T-cell (primary cell): ENCODE results near the gene ENG. TPM values are rescaled to one million over a fixed set of nuclear protein-coding genes. Genes with fewer than 3 reads are reported as not detected.

ENCODE experiments used
- ATAC-seq, 4 experiments: fragments of 200-7000 bp in 3 of 4; fragments of 150-1000 bp in 1 of 4; cut with Tn5 transposase; replicated peaks in 1 of 4; 1 replicate in 3 of 4; 2 replicates in 1 of 4; pipeline ENCODE4 v1.10.0; 2021; ENCODE audit warnings: moderate library complexity in 3 of 4, mild to moderate bottlenecking in 2 of 4, moderate number of reproducible peaks in 1 of 4
- CTCF ChIA-PET, 2 donors: fragments of 300-600 bp; sonication (Branson Sonifier 250); formaldehyde crosslinking; loops; one replicate each; lab custom pipeline; 2022; ENCODE audit warnings: antibody characterized with exemption in 2 of 2; lab: Charles Lee
- POLR2A ChIA-PET, 2 donors: fragments of 300-600 bp; sonication (Branson Sonifier 250); formaldehyde crosslinking; loops; one replicate each; lab custom pipeline; 2022; ENCODE audit warnings: antibody characterized with exemption in 2 of 2; lab: Charles Lee
- DNase-seq, 35 experiments: peaks; one replicate each; pipeline versions ENCODE4 v3.0.0 to v3.0.0-alpha.2; 2013 to 2023
- H3K27ac ChIP-seq: one replicate; pipeline ENCODE4 v1.5.1; 2013; ENCODE audit warnings: low read length
- H3K27me3 ChIP-seq, 2 experiments: replicated peaks in 1 of 2; 1 replicate in 1 of 2; 2 replicates in 1 of 2; pipeline versions ENCODE4 v1.6.1 to v1.7.0; 2013; ENCODE audit warnings: low read length in 1 of 2, mixed read lengths in 1 of 2; ENCODE audit not compliant: control insufficient read depth in 2 of 2, insufficient read depth in 2 of 2; ENCODE audit errors: extremely low read depth in 1 of 2
- H3K36me3 ChIP-seq, 2 donors: 1 replicate in 1 of 2; 2 replicates in 1 of 2; pipeline versions ENCODE4 v1.6.1 to v1.7.0; 2013; ENCODE audit warnings: low read length in 1 of 2; ENCODE audit not compliant: control insufficient read depth in 2 of 2, insufficient read depth in 1 of 2; ENCODE audit errors: extremely low read depth in 1 of 2
- H3K4me1 ChIP-seq, 2 experiments: 1 replicate in 1 of 2; 2 replicates in 1 of 2; pipeline versions ENCODE4 v1.6.1 to v1.7.0; 2013; ENCODE audit warnings: low read length in 2 of 2, mixed read lengths in 1 of 2; ENCODE audit not compliant: insufficient read depth in 2 of 2, control insufficient read depth in 1 of 2; ENCODE audit errors: extremely low read depth in 1 of 2
- H3K4me3 ChIP-seq, 2 donors: 1 replicate in 1 of 2; 2 replicates in 1 of 2; pipeline versions ENCODE4 v1.5.1 to v1.7.0; 2013; ENCODE audit warnings: mild to moderate bottlenecking in 2 of 2, low read length in 1 of 2, moderate library complexity in 1 of 2; ENCODE audit not compliant: control insufficient read depth in 1 of 2; ENCODE audit errors: extremely low read depth in 1 of 2
- H3K9me3 ChIP-seq: 2 replicates; pipeline ENCODE4 v1.7.0; 2013
- H3K27ac Mint-ChIP-seq, 2 donors: one replicate each; pipeline ENCODE4 v1.8.0; 2020 to 2021; ENCODE audit warnings: mild to moderate bottlenecking in 2 of 2, mixed read lengths in 2 of 2
- H3K27me3 Mint-ChIP-seq, 2 donors: one replicate each; pipeline ENCODE4 v1.8.0; 2021 to 2022; ENCODE audit warnings: mixed read lengths in 2 of 2
- H3K36me3 Mint-ChIP-seq: one replicate; pipeline ENCODE4 v1.8.0; 2021; ENCODE audit warnings: mixed read lengths
- H3K4me1 Mint-ChIP-seq, 3 donors: one replicate each; pipeline ENCODE4 v1.8.0; 2020 to 2022; ENCODE audit warnings: mixed read lengths in 3 of 3, mild to moderate bottlenecking in 1 of 3
- H3K4me3 Mint-ChIP-seq, 3 donors: one replicate each; pipeline ENCODE4 v1.8.0; 2020 to 2022; ENCODE audit warnings: mild to moderate bottlenecking in 3 of 3, mixed read lengths in 3 of 3, moderate library complexity in 3 of 3
- H3K9me3 Mint-ChIP-seq, 3 donors: one replicate each; pipeline ENCODE4 v1.8.0; 2020 to 2022; ENCODE audit warnings: mixed read lengths in 3 of 3
- WGBS: methylation state at CpG from one replicate; pipeline ENCODE4 v1.1.5; 2013; ENCODE audit warnings: missing lambda C conversion rate; ENCODE audit not compliant: insufficient coverage; 5-methylcytosine and 5-hydroxymethylcytosine counted together
- total RNA-seq, 35 experiments: library from RNA in 6 of 35; stranded (reverse) in 6 of 35; fragments of 120-200 nt in 1 of 35; gene quantifications; one replicate each; pipeline versions ENCODE4 v1.2.1 to v1.2.4 and lab custom pipeline; 2013 to 2026

ENG gene
- total RNA-seq, 5 donors from 2014 or later (not counting 1 experiment from before 2014, with no cell fraction given) = 6.8 to 16.7 (median 8.8) TPM

DNA sequence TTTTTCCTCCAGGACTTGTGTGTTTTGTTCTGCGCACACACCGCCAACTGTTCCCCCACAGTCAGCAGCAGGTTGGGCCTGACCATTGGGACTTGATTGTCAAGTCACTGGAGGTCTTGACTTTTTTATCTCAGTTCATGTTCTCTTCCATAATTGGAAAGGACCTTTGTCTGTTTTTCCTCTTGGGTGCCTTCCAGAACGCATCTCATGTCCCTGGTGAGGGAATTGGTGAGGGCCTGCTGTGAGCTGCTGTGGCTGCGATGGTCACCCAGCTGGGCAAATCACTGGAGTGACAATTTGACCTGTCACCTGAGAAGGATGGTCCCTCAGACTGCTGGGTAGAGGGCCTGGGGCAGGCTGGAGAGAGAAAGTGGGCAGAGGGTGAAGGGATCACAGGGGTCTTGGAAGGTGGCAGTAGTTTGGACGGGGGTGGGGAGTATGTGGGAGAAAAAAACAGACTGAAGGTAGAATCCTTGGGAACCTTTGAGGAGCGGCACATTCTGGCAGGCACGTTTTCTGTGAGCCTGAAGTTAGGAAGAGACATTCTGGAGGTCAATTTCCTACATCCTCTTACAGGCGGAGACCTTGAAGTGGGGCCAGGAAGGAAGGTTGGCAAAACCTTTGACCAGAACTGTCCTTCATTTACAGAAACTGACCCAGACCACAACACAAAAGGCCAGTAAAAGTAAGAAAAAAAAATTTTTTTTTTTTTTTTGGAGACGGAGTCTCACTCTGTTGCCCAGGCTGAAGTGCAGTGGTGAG is 64.2 kb downstream of the ENG start:
- Mint-ChIP-seq H3K27ac (peak overlapping the region in 1 of 2 donors; percentile 72), H3K9me3 (no peaks in the 10 kb centered on the region), H3K27me3 (no peaks in the 10 kb centered on the region), H3K36me3 (peaks cover 26% of the 10 kb centered on the region), H3K4me1 (peaks cover 28 to 40% (median 34%) of the 10 kb centered on the region in 3 donors), H3K4me3 (no peak overlapping the region)
- Histone ChIP-seq H3K27ac (no peak overlapping the region), H3K4me1 (peaks cover 5 to 39% of the 10 kb centered on the region in 2 experiments), H3K9me3 (no peaks in the 10 kb centered on the region), H3K4me3 (no peak overlapping the region), H3K27me3 (no peaks in the 10 kb centered on the region), H3K36me3 (peaks cover 14 to 58% of the 10 kb centered on the region in 2 donors)
- POLR2A ChIA-PET = no interaction called here
- CTCF ChIA-PET = no interaction called here
- ATAC-seq = no peak
- DNase-seq = no peak
- WGBS = 100% methylated on average over 3 of the region's 9 CpGs

DNA sequence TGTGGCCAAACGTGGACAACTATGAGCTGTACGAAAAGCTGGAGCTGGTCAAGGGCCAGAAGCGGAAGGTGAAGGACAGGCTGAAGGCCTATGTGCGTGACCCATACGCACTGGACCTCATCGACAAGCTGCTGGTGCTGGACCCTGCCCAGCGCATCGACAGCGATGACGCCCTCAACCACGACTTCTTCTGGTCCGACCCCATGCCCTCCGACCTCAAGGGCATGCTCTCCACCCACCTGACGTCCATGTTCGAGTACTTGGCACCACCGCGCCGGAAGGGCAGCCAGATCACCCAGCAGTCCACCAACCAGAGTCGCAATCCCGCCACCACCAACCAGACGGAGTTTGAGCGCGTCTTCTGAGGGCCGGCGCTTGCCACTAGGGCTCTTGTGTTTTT is 65.3 kb downstream of the ENG start:
- DNase-seq (no peak), ATAC-seq (no peak)
- peaks cover 14 to 54% of the 10 kb centered on the region in 2 donors for H3K36me3 ChIP-seq
- Mint-ChIP-seq H3K36me3 (peaks cover 26% of the 10 kb centered on the region), H3K27me3 (no peaks in the 10 kb centered on the region), H3K27ac (no peak overlapping the region), H3K4me1 (peaks cover 36 to 48% (median 41%) of the 10 kb centered on the region in 3 donors), H3K9me3 (no peaks in the 10 kb centered on the region), H3K4me3 (peak overlapping the region in 1 of 3 donors; percentile 5)
- no peak overlapping the region for H3K4me3 ChIP-seq
- H3K27ac ChIP-seq = no peak overlapping the region
- no peaks in the 10 kb centered on the region for H3K27me3 ChIP-seq
- CTCF ChIA-PET = interaction anchor here in 1 of 2 donors (0.6 kb wide), 2 partner anchors 16 to 81 kb away, joined by 3 to 7 read pairs; no protein-coding TSS in a partner anchor
- H3K9me3 ChIP-seq = no peaks in the 10 kb centered on the region
- H3K4me1 ChIP-seq = peaks cover 12 to 47% of the 10 kb centered on the region in 2 experiments
- POLR2A ChIA-PET = no interaction called here
- 90% methylated on average over 21 of the region's 25 CpGs for WGBS

DNA sequence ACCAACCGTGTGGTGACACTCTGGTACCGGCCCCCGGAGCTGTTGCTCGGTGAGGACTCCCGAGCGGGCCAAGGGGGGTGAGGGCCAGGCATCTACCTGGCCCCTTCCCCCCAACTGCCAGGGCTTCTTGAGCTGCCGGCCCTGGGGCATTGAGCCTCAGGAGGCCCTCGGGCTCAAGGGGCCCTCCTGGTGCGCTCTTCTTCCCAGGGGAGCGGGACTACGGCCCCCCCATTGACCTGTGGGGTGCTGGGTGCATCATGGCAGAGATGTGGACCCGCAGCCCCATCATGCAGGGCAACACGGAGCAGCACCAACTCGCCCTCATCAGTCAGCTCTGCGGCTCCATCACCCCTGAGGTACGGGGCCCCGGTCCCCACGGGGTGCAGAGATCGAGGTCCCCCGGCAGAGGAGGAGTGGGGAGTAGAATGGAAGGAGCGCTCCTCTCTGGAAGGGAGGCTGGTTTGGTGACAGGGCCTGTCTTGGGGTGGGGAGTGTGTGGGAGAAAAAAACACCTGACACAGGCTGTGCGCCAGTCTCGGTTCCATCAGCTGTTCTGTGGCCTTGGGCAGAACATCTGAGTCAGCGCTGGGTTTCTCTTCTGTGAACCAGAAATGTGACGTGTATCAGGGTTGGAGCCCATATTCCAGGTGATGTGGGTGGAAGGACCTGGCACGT is 66.0 kb downstream of the ENG start:
- Mint-ChIP-seq H3K4me1 (peaks cover 43 to 55% (median 48%) of the 10 kb centered on the region in 3 donors), H3K4me3 (no peak overlapping the region), H3K27me3 (no peaks in the 10 kb centered on the region), H3K9me3 (no peaks in the 10 kb centered on the region), H3K27ac (no peak overlapping the region), H3K36me3 (peaks cover 26% of the 10 kb centered on the region)
- 75% methylated on average over 13 of the region's 26 CpGs for WGBS
- ChIA-PET POLR2A (no interaction called here), CTCF (interaction anchor here in 1 of 2 donors (0.7 kb wide), 1 partner anchor 82 kb away, joined by 5 read pairs; no protein-coding TSS in a partner anchor)
- ATAC-seq = no peak
- H3K9me3 ChIP-seq = no peaks in the 10 kb centered on the region
- H3K27ac ChIP-seq = no peak overlapping the region
- H3K27me3 ChIP-seq = no peaks in the 10 kb centered on the region
- H3K4me1 ChIP-seq = peaks cover 16 to 54% of the 10 kb centered on the region in 2 experiments
- H3K36me3 ChIP-seq = peaks cover 14 to 51% of the 10 kb centered on the region in 2 donors
- no peak overlapping the region for H3K4me3 ChIP-seq
- DNase-seq = no peak

DNA sequence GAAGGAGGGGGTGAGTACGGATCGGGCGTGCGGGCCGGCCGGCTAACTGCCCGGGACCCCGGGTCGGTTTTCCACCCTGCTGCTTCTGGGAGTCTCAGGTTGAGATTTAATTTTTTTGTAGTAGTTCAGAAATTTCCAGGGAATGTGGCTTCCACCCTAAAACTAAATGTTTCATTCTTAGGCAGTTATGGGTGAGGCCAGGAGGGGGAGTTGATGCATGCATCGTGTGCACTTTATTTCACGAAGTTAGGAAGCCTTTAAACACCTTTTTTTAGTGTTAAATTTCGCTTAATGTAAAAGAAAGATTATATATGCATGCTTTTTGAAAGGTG is 67.7 kb downstream of the ENG start:
- peak overlapping the region; percentile 61 for H3K27ac ChIP-seq
- peak overlapping the region; percentile 86 to 91 (median 88) for H3K4me3 Mint-ChIP-seq
- H3K27ac Mint-ChIP-seq = peak overlapping the region; percentile 87 to 89
- peaks cover 12 to 42% of the 10 kb centered on the region in 2 donors for H3K36me3 ChIP-seq
- no peaks in the 10 kb centered on the region for H3K27me3 Mint-ChIP-seq
- no peaks in the 10 kb centered on the region for H3K9me3 ChIP-seq
- H3K27me3 ChIP-seq = no peaks in the 10 kb centered on the region
- no CpG with 5 or more reads among the region's 12 CpGs for WGBS
- peak overlapping the region; percentile 75 to 93 for H3K4me3 ChIP-seq
- peaks cover 22% of the 10 kb centered on the region for H3K36me3 Mint-ChIP-seq
- ChIA-PET POLR2A (no interaction called here), CTCF (interaction anchor here in 1 of 2 donors (0.6 kb wide), 2 partner anchors 10 to 83 kb away, joined by 3 read pairs; no protein-coding TSS in a partner anchor)
- H3K4me1 Mint-ChIP-seq = peaks cover 56 to 65% (median 59%) of the 10 kb centered on the region in 3 donors
- DNase-seq (peak in 2 of 35 experiments; percentile 24 to 54), ATAC-seq (no peak)
- H3K9me3 Mint-ChIP-seq = no peaks in the 10 kb centered on the region
- H3K4me1 ChIP-seq = peaks cover 21 to 71% of the 10 kb centered on the region in 2 experiments

DNA sequence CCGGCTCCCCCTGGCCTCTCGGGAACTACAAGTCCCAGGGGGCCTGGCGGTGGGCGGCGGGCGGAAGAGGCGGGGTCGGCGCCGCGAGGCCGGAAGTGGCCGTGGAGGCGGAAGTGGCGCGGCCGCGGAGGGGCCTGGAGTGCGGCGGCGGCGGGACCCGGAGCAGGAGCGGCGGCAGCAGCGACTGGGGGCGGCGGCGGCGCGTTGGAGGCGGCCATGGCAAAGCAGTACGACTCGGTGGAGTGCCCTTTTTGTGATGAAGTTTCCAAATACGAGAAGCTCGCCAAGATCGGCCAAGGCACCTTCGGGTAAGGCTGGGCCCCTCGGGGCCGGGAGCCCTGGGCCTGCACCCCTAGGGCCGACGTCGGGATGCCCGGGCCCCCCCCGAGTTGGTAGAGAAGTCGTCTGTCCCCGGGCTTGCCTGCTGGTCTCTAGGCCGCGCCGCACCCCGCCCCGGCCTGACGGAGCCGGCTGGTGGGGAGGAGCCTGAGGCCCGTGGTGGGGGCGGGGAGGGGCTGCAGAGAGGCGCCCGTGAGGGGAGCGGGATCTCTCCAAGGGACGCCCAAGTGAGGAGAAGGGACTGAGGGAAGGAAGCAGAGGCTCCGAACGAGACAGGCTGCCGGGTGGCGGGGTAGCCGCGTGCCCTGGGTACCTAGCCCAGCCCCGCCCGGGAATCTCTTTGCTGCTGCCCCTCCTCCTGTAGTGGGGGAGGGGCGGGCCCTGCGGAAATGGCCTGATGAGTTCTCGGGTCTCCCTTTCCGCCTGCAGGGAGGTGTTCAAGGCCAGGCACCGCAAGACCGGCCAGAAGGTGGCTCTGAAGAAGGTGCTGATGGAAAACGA is 68.3 kb downstream of the ENG start, which contains the start of gene CDK9:
Gene CDK9 (plus strand): TSS at position 102 of the 840 bp plus-strand sequence. CDS start 115 bp downstream, at position 217.
- Mint-ChIP-seq H3K4me1 (peaks cover 62 to 70% (median 63%) of the 10 kb centered on the region in 3 donors), H3K27ac (peak within 1 kb of the TSS; percentile 96 to 97), H3K9me3 (no peaks in the 10 kb centered on the region), H3K27me3 (no peaks in the 10 kb centered on the region), H3K36me3 (peaks cover 22% of the 10 kb centered on the region), H3K4me3 (peak within 1 kb of the TSS; percentile 86 to 91 (median 88))
- DNase-seq (peak; percentile 76 to 96 (median 89)), ATAC-seq (peak; percentile 66 to 76 (median 72))
- CTCF ChIA-PET = interaction anchor here (0.6 to 2.2 kb wide), 11 partner anchors 10 to 281 kb away, joined by 3 to 31 read pairs (median 3); partner anchors contain the start of genes NAIF1 (in 1 of the 2), SLC25A25 (in 1 of the 2) and TOR2A (in 1 of the 2)
- POLR2A ChIA-PET = interaction anchor here (0.6 to 1.0 kb wide), 6 partner anchors 11 to 338 kb away, joined by 3 to 7 read pairs (median 4); partner anchors contain the start of gene ST6GALNAC4 (in 1 of the 2)
- peaks cover 11 to 41% of the 10 kb centered on the region in 2 donors for H3K36me3 ChIP-seq
- peak within 1 kb of the TSS; percentile 94 for H3K27ac ChIP-seq
- H3K4me3 ChIP-seq = peak within 1 kb of the TSS; percentile 75 to 93
- no peaks in the 10 kb centered on the region for H3K27me3 ChIP-seq
- WGBS = 0% methylated on average over 58 of the region's 75 CpGs
- peaks cover 21 to 77% of the 10 kb centered on the region in 2 experiments for H3K4me1 ChIP-seq
- H3K9me3 ChIP-seq = no peaks in the 10 kb centered on the region
